PC-9 (cell line): ENCODE data around the gene DHX38.

Source experiments
- CTCF ChIP-seq: fragments of 200-600 bp; sonication (generic); conservative IDR thresholded peaks from 2 replicates; pipeline ENCODE4 v1.6.1; 2017; ENCODE audit warnings: mixed run types, antibody characterized with exemption, mild to moderate bottlenecking, moderate library complexity
- EZH2 ChIP-seq: fragments of 200-600 bp; sonication (generic); IDR thresholded peaks from 2 replicates; pipeline ENCODE4 v1.8.0; 2017; ENCODE audit warnings: antibody characterized with exemption, low read depth

- TF ChIP-seq CTCF (no peak), EZH2 (no peak)
Observed at GRCh38 chr16:72122916-72123315, 29.3 kb downstream of the DHX38 start.
